Progenitor cell of endocrine pancreas (in vitro differentiated cells): ENCODE measurements around the gene LLGL2. TPM values are rescaled to one million over a fixed set of nuclear protein-coding genes. Genes with fewer than 3 reads are reported as not detected.
"Not testable (repeated sequence)": the region's sequence is repeated elsewhere in the genome, so short reads cannot be mapped to it uniquely, and the experiment has no call there.

Source experiments
- DNase-seq: peaks from one replicate; pipeline ENCODE4 v3.0.0; 2021; ENCODE audit warnings: low spot score; ENCODE audit not compliant: unreplicated experiment
- H3K27ac Mint-ChIP-seq: 2 replicates; pipeline ENCODE4 v1.8.0; 2021; ENCODE audit warnings: mild to moderate bottlenecking, moderate library complexity, mixed read lengths
- H3K27me3 Mint-ChIP-seq: 2 replicates; pipeline ENCODE4 v1.8.0; 2021; ENCODE audit warnings: mixed read lengths
- H3K36me3 Mint-ChIP-seq: 2 replicates; pipeline ENCODE4 v1.8.0; 2022; ENCODE audit warnings: mixed read lengths; ENCODE audit not compliant: insufficient read depth
- H3K4me1 Mint-ChIP-seq: 2 replicates; pipeline ENCODE4 v1.8.0; 2021; ENCODE audit warnings: low read depth, mixed read lengths
- H3K4me3 Mint-ChIP-seq: 2 replicates; pipeline ENCODE4 v1.8.0; 2021; ENCODE audit warnings: low read depth, mild to moderate bottlenecking, moderate library complexity, mixed read lengths
- H3K9me3 Mint-ChIP-seq: 2 replicates; pipeline ENCODE4 v1.8.0; 2021; ENCODE audit warnings: low read depth, mixed read lengths
- CTCF ChIP-seq: fragments of 200-600 bp; sonication (generic); IDR thresholded peaks from one replicate; pipeline ENCODE4 v1.5.0; 2021; ENCODE audit warnings: antibody characterized with exemption, mild to moderate bottlenecking; ENCODE audit not compliant: unreplicated experiment
- long read RNA-seq: library from polyadenylated mRNA; unstranded; transcript quantifications from one replicate; pipeline ENCODE4 v2.0.0, GENCODE V29; 2020
- total RNA-seq: library from RNA; stranded (reverse); gene quantifications from 2 replicates; pipeline ENCODE4 v1.2.1, GENCODE V29; 2021

Gene LLGL2
- total RNA-seq, result 232 and 235 TPM in 2 replicates
- long read RNA-seq, partial matches to known transcripts, result 46 of 58 reads
- long read RNA-seq, other reads (novel, unspliced or antisense), result 11 of 58 reads

- Mint-ChIP-seq H3K9me3 (no peaks in the 10 kb centered on the region), H3K27ac (peak within 1 kb of the TSS; percentile 97), H3K27me3 (no peaks in the 10 kb centered on the region), H3K4me1 (peaks cover 19% of the 10 kb centered on the region), H3K4me3 (peak within 1 kb of the TSS; percentile 91), H3K36me3 (peaks cover 7% of the 10 kb centered on the region)
- TF ChIP-seq CTCF, result peak; percentile 56
- peak; percentile 89 for DNase-seq
Observed at GRCh38 chr17:75524970-75525805, at the start of gene LLGL2. LLGL2 (plus strand) TSS chr17:75525697; CDS start chr17:75543427, 17,730 bp downstream.

GRCh38 chr17:75475851-75476250 lies 49.6 kb upstream of the LLGL2 start:
- H3K27ac Mint-ChIP-seq, result no peak overlapping the region
- peaks cover 17% of the 10 kb centered on the region for H3K36me3 Mint-ChIP-seq
- no peak for DNase-seq
- no peaks in the 10 kb centered on the region for H3K9me3 Mint-ChIP-seq
- TF ChIP-seq CTCF, result no peak
- no peak overlapping the region for H3K4me3 Mint-ChIP-seq
- no peaks in the 10 kb centered on the region for H3K27me3 Mint-ChIP-seq
- H3K4me1 Mint-ChIP-seq, result peaks cover 4% of the 10 kb centered on the region

GRCh38 chr17:75476271-75476671 lies 49.2 kb upstream of the LLGL2 start:
- Mint-ChIP-seq H3K4me3 (no peak overlapping the region), H3K9me3 (no peaks in the 10 kb centered on the region), H3K27ac (peak overlapping the region; percentile 9), H3K27me3 (no peaks in the 10 kb centered on the region), H3K4me1 (peaks cover 4% of the 10 kb centered on the region), H3K36me3 (peaks cover 16% of the 10 kb centered on the region)
- no peak for DNase-seq
- TF ChIP-seq CTCF, result no peak

- no peak for DNase-seq
- Mint-ChIP-seq H3K4me3 (no peak overlapping the region), H3K36me3 (peaks cover 13% of the 10 kb centered on the region), H3K27ac (no peak overlapping the region), H3K4me1 (peaks cover 4% of the 10 kb centered on the region), H3K27me3 (no peaks in the 10 kb centered on the region), H3K9me3 (no peaks in the 10 kb centered on the region)
- TF ChIP-seq CTCF, result no peak
Observed at GRCh38 chr17:75476752-75477489, 48.6 kb upstream of the LLGL2 start.

- H3K9me3 Mint-ChIP-seq, H3K27me3 Mint-ChIP-seq, DNase-seq, H3K4me1 Mint-ChIP-seq: not testable (repeated sequence)
- H3K36me3 Mint-ChIP-seq, result peaks cover 10% of the 10 kb centered on the region
- peak overlapping the region; percentile 35 for H3K27ac Mint-ChIP-seq
- peak overlapping the region; percentile 14 for H3K4me3 Mint-ChIP-seq
Observed at GRCh38 chr17:75477490-75477862, 48.0 kb upstream of the LLGL2 start.
